ENCODE data around the gene ERP27. TPM values are rescaled to one million over a fixed set of nuclear protein-coding genes. Genes with fewer than 3 reads are reported as not detected.

Gene ERP27
- total RNA-seq, 1 experiment from 2014 or later = 0.28 TPM

DNA sequence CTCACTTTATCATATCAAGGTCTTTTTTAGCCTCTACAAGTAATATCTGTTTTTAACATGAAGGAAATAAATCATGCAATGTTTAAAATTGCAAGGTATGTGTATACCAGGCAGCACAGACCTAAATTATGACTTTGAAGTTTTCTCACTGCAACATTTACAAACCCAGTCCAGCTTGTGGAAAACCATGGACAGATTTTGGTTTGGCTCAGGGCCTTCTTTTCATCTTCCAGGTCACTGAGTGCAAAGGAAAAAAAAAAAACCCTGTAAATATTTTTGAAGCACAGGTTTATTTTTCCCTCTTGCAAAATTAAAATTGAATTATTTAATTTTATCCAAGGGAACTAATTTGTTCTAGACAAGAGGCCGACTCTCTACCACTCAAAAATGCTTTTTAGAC, 66.5 kb downstream of the ERP27 start:
- no peak for DNase-seq (ENCODE audit: low spot score)

- no peak for DNase-seq (ENCODE audit: low spot score)
Measured at GRCh38 chr12:14871247-14871646, 67.1 kb downstream of the ERP27 start.

GRCh38 chr12:14868916-14869506, 69.3 kb downstream of the ERP27 start:
- DNase-seq (ENCODE audit: low spot score) = no peak

Other genes starting within 250 kb of the ERP27 start
- not detected in 2 replicates for gene GUCY2C, start 241.9 kb downstream of the ERP27 start, total RNA-seq (2014; rRNA removed; shearing (Covaris generic))
- 18.0 and 28.8 TPM in 2 replicates for gene WBP11, start 135.1 kb downstream of the ERP27 start, total RNA-seq (2014; rRNA removed; shearing (Covaris generic))
- 0.89 and 0.99 TPM in 2 replicates for gene C12orf60, start 134.9 kb downstream of the ERP27 start, total RNA-seq (2014; rRNA removed; shearing (Covaris generic))
- not detected in 2 replicates for gene SMCO3, start 124.4 kb downstream of the ERP27 start, total RNA-seq (2014; rRNA removed; shearing (Covaris generic))
- gene ART4, start 95.0 kb downstream of the ERP27 start, total RNA-seq (2014; rRNA removed; shearing (Covaris generic)) = not detected in 2 replicates
- 0.21 and 0.64 TPM in 2 replicates for gene MGP, start 52.7 kb downstream of the ERP27 start, total RNA-seq (2014; rRNA removed; shearing (Covaris generic))
- 42.2 and 46.1 TPM in 2 replicates for gene ARHGDIB, start 23.1 kb upstream of the ERP27 start, total RNA-seq (2014; rRNA removed; shearing (Covaris generic))
- gene PDE6H, start 34.5 kb upstream of the ERP27 start, total RNA-seq (2014; rRNA removed; shearing (Covaris generic)) = not detected in 2 replicates

All from HT-29 (cell line).